Bronchial epithelial cell (primary cell): ENCODE results near the gene DISC1. TPM values are rescaled to one million over a fixed set of nuclear protein-coding genes. Genes with fewer than 3 reads are reported as not detected.

Experiments
- DNase-seq: peaks from one replicate; pipeline ENCODE4 v3.0.0-alpha.2; 2010; ENCODE audit warnings: low read depth
- FAIRE-seq: peaks from 2 replicates; lab custom pipeline; 2011; peaks lifted over from hg19 to GRCh38; lab: Jason Lieb, UNC
- H3K27me3 ChIP-seq: 2 replicates; pipeline ENCODE4 v1.5.1; 2011; ENCODE audit warnings: low read length; ENCODE audit not compliant: control insufficient read depth, insufficient read depth
- H3K36me3 ChIP-seq: 2 replicates; pipeline ENCODE4 v1.5.1; 2011; ENCODE audit warnings: low read length; ENCODE audit not compliant: control insufficient read depth, insufficient read depth
- H3K4me3 ChIP-seq: 2 replicates; pipeline ENCODE4 v1.5.1; 2011; ENCODE audit warnings: mild to moderate bottlenecking, low read depth, low read length, control low read depth
- CTCF ChIP-seq: IDR thresholded peaks from 2 replicates; pipeline ENCODE4 v1.5.1; 2011; ENCODE audit warnings: mild to moderate bottlenecking, moderate library complexity, low read length, control low read depth, inconsistent platforms; ENCODE audit not compliant: insufficient read depth, severe bottlenecking
- total RNA-seq: library from RNA; depleted of rRNA; stranded (reverse); fragments of >200 nt; gene quantifications from 2 replicates; pipeline ENCODE4 v1.2.1, GENCODE V29; 2014

The DISC1 gene
- total RNA-seq, 1 donor from 2014 or later = 0.79 TPM

DNA sequence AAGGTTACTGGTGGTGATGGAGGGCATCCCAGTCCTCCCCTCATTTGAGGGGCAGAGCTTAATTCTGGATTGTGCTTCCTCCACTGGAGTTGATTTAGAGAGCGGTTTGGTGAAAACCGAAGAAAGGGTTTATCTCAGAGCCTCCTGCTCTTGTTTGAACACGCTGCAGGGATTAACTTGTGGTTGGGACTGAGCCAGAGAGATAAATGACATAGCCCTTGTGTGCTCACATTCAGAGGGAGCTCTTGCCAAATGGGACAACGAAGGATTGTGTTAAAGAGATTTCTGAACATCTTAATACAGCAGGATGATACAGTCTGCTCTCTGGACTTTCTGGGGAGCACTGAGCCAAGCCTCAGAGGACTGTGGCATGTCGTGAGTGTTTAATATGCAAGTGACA is 308.2 kb downstream of the DISC1 start:
- H3K4me3 ChIP-seq = no peak overlapping the region
- H3K27me3 ChIP-seq = peaks cover 9% of the 10 kb centered on the region
- DNase-seq = peak; percentile 73
- FAIRE-seq = no peak
- H3K36me3 ChIP-seq = no peaks in the 10 kb centered on the region
- TF ChIP-seq CTCF = no peak

GRCh38 chr1:231935856-231936255 is 309.3 kb downstream of the DISC1 start:
- no peak for DNase-seq
- no peak for FAIRE-seq
- no peak for TF ChIP-seq CTCF
- Histone ChIP-seq H3K36me3 (no peaks in the 10 kb centered on the region), H3K27me3 (peaks cover 10% of the 10 kb centered on the region), H3K4me3 (no peak overlapping the region)

DNA sequence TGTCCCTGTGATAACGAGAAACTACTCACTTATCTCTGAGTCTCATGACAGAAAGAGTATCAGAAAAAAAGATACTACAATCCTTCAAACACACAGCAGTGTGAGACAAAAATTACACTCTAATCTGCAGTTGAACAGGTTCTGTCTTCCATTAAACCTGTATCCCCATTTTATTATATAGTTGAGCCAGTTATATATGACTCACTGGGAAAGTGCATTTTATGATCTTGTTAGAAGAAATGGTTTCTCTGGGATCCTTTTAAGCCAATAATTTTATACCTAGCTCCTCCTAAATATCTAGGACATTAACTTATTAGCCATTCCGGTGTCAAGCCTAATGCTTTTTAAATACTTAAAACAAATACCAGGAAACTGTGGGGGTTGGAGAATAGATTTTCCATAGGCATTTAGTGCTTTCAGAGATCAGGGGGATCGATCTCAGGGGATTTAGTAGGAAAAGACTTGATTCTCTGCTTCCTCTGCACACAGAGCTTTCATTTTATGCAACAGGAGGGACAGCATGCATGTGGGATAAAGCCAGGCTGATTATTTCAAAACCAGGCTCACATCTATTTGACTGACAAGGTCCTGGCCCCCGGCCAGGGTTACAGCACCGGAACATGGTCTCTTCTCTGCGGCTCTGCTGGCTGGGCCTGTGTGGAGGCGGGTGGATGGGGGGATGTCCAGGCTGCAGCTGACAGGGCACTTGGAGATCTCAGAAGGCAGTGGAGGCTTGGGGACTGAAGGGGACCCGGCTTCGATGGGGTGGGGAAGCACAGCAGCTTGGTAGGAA is 310.6 kb downstream of the DISC1 start:
- DNase-seq = no peak
- FAIRE-seq = no peak

DNA sequence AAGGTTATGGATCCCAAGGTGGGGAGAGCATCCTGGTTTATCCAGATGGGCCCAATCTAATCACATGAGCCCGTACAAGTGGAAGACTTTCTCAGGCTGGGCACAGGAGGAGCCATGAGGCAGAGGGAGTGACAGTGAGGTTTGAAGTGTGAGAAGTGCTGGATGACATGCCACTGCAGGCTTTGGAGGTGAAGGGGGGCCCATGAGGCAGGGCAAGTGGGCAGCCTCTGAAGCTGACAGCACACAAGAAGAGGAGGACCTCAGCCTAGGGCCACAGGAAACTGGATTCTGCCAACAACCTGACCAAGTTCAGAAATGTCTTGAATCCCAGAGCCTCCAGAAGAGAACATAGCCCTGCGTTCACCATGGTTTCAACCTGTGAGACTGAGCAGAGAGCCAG is 311.6 kb downstream of the DISC1 start:
- Histone ChIP-seq H3K27me3 (peaks cover 10% of the 10 kb centered on the region), H3K36me3 (no peaks in the 10 kb centered on the region), H3K4me3 (no peak overlapping the region)
- no peak for FAIRE-seq
- no peak for DNase-seq
- TF ChIP-seq CTCF = no peak

More for the DNA sequence above, 310.6 kb downstream of the DISC1 start:
- peaks cover 10% of the 10 kb centered on the region for H3K27me3 ChIP-seq
- no peak overlapping the region for H3K4me3 ChIP-seq
- no peaks in the 10 kb centered on the region for H3K36me3 ChIP-seq
- no peak for TF ChIP-seq CTCF

- Histone ChIP-seq H3K27me3 (peaks cover 10% of the 10 kb centered on the region), H3K36me3 (no peaks in the 10 kb centered on the region), H3K4me3 (no peak overlapping the region)
- TF ChIP-seq CTCF = no peak
- DNase-seq (no peak), FAIRE-seq (no peak)
These were observed 312.1 kb downstream of the DISC1 start for GRCh38 chr1:231938711-231939110.
